Natural killer cell (primary cell): Measurements from ENCODE around the gene TCEANC2. TPM values are rescaled to one million over a fixed set of nuclear protein-coding genes. Genes with fewer than 3 reads are reported as not detected.

ENCODE experiments used
- ATAC-seq, 3 donors: fragments of 150-1000 bp in 2 of 3; fragments of 200-7000 bp in 1 of 3; cut with Tn5 transposase; 1 replicate in 1 of 3; 2 replicates in 2 of 3; pipeline ENCODE4 v1.10.0; 2021; ENCODE audit warnings: mild to moderate bottlenecking in 2 of 3, moderate library complexity in 2 of 3
- DNase-seq, 2 donors: peaks; one replicate each; pipeline versions ENCODE4 v3.0.0 to v3.0.0-alpha.2; 2013 to 2021; ENCODE audit warnings: mixed read lengths in 1 of 2
- H3K27ac ChIP-seq: one replicate; pipeline ENCODE4 v1.5.1; 2013; ENCODE audit warnings: mild to moderate bottlenecking, low read length
- H3K27me3 ChIP-seq: one replicate; pipeline ENCODE4 v1.6.1; 2013; ENCODE audit warnings: low read length; ENCODE audit not compliant: control insufficient read depth, insufficient read depth
- H3K36me3 ChIP-seq: one replicate; pipeline ENCODE4 v1.6.1; 2013; ENCODE audit warnings: low read length; ENCODE audit not compliant: control insufficient read depth, insufficient read depth
- H3K4me1 ChIP-seq: one replicate; pipeline ENCODE4 v1.6.1; 2013; ENCODE audit warnings: low read length; ENCODE audit not compliant: control insufficient read depth, insufficient read depth
- H3K4me3 ChIP-seq: one replicate; pipeline ENCODE4 v1.5.1; 2013; ENCODE audit warnings: low read length
- H3K9me3 ChIP-seq: one replicate; pipeline ENCODE4 v1.6.1; 2013; ENCODE audit warnings: low read length; ENCODE audit not compliant: control insufficient read depth, insufficient read depth
- H3K27ac Mint-ChIP-seq, 2 donors: one replicate each; pipeline ENCODE4 v1.8.0; 2022; ENCODE audit warnings: mild to moderate bottlenecking in 2 of 2, mixed read lengths in 2 of 2, moderate library complexity in 1 of 2
- H3K27me3 Mint-ChIP-seq, 2 donors: one replicate each; pipeline ENCODE4 v1.8.0; 2022; ENCODE audit warnings: low read depth in 2 of 2, mixed read lengths in 2 of 2
- H3K36me3 Mint-ChIP-seq: one replicate; pipeline ENCODE4 v1.8.0; 2022; ENCODE audit warnings: mixed read lengths
- H3K4me1 Mint-ChIP-seq, 2 donors: one replicate each; pipeline ENCODE4 v1.8.0; 2022; ENCODE audit warnings: mixed read lengths in 2 of 2
- H3K4me3 Mint-ChIP-seq: one replicate; pipeline ENCODE4 v1.8.0; 2022; ENCODE audit warnings: mild to moderate bottlenecking, moderate library complexity, mixed read lengths
- H3K9me3 Mint-ChIP-seq, 2 donors: one replicate each; pipeline ENCODE4 v1.8.0; 2022; ENCODE audit warnings: mixed read lengths in 2 of 2
- CTCF ChIP-seq: fragments of 200-600 bp; IDR thresholded peaks from one replicate; pipeline ENCODE4 v1.8.0; 2022; ENCODE audit warnings: antibody characterized with exemption
- WGBS: methylation state at CpG from one replicate; pipeline ENCODE4 v1.1.7; 2013; ENCODE audit warnings: missing lambda C conversion rate; ENCODE audit not compliant: insufficient coverage; 5-methylcytosine and 5-hydroxymethylcytosine counted together
- intact Hi-C: fragments of 100-400 bp; cut with micrococcal nuclease; formaldehyde crosslinking; loops from one replicate; pipeline ENCODE4 v1.14.2; 2022
- total RNA-seq, 4 donors: library from RNA; stranded (reverse); fragments of 120-200 nt in 1 of 4; gene quantifications; one replicate each; pipeline versions ENCODE4 v1.2.3 to v1.2.4, GENCODE V29; 2013 to 2022

Gene TCEANC2
- total RNA-seq, 3 donors from 2014 or later (not counting 1 experiment from before 2014, with no cell fraction given): 5.1 to 9.5 (median 7.3) TPM

GRCh38 chr1:54007613-54008012 lies 45.8 kb upstream of the TCEANC2 start:
- TF ChIP-seq CTCF: no peak
- Mint-ChIP-seq H3K4me3 (no peak overlapping the region), H3K36me3 (no peaks in the 10 kb centered on the region), H3K4me1 (no peaks in the 10 kb centered on the region), H3K27me3 (peaks cover 7 to 23% of the 10 kb centered on the region in 2 donors), H3K9me3 (no peaks in the 10 kb centered on the region), H3K27ac (no peak overlapping the region)
- H3K27me3 ChIP-seq: no peaks in the 10 kb centered on the region
- H3K36me3 ChIP-seq: no peaks in the 10 kb centered on the region
- no peak for DNase-seq
- H3K4me1 ChIP-seq: no peaks in the 10 kb centered on the region
- WGBS: 89% methylated on average over 4 of the region's 4 CpGs
- no peak overlapping the region for H3K27ac ChIP-seq
- no peaks in the 10 kb centered on the region for H3K9me3 ChIP-seq
- intact Hi-C loops: no loop called here
- H3K4me3 ChIP-seq: no peak overlapping the region
- ATAC-seq: no peak

GRCh38 chr1:54008876-54009275 lies 44.5 kb upstream of the TCEANC2 start:
- H3K9me3 Mint-ChIP-seq: no peaks in the 10 kb centered on the region
- no peak overlapping the region for H3K4me3 Mint-ChIP-seq
- no peak for TF ChIP-seq CTCF
- ATAC-seq (no peak), DNase-seq (no peak)
- no peaks in the 10 kb centered on the region for H3K36me3 Mint-ChIP-seq
- H3K4me1 Mint-ChIP-seq: no peaks in the 10 kb centered on the region
- no peaks in the 10 kb centered on the region for H3K4me1 ChIP-seq
- WGBS: 91% methylated on average over 13 of the region's 13 CpGs
- H3K36me3 ChIP-seq: no peaks in the 10 kb centered on the region
- no peaks in the 10 kb centered on the region for H3K27me3 ChIP-seq
- H3K27ac Mint-ChIP-seq: no peak overlapping the region
- intact Hi-C loops: no loop called here
- H3K9me3 ChIP-seq: no peaks in the 10 kb centered on the region
- no peak overlapping the region for H3K27ac ChIP-seq
- peaks cover 13 to 23% of the 10 kb centered on the region in 2 donors for H3K27me3 Mint-ChIP-seq
- no peak overlapping the region for H3K4me3 ChIP-seq

- DNase-seq (no peak), ATAC-seq (no peak)
- H3K9me3 Mint-ChIP-seq: no peaks in the 10 kb centered on the region
- intact Hi-C loops: no loop called here
- no peak overlapping the region for H3K4me3 Mint-ChIP-seq
- WGBS: 80% methylated on average over 4 of the region's 4 CpGs
- Histone ChIP-seq H3K4me1 (no peaks in the 10 kb centered on the region), H3K4me3 (no peak overlapping the region), H3K27ac (no peak overlapping the region), H3K9me3 (no peaks in the 10 kb centered on the region), H3K36me3 (no peaks in the 10 kb centered on the region), H3K27me3 (no peaks in the 10 kb centered on the region)
- no peak for TF ChIP-seq CTCF
- peaks cover 13 to 23% of the 10 kb centered on the region in 2 donors for H3K27me3 Mint-ChIP-seq
- H3K4me1 Mint-ChIP-seq: no peaks in the 10 kb centered on the region
- no peaks in the 10 kb centered on the region for H3K36me3 Mint-ChIP-seq
- no peak overlapping the region for H3K27ac Mint-ChIP-seq
Observed at GRCh38 chr1:54009406-54009805, 44.0 kb upstream of the TCEANC2 start.

- Mint-ChIP-seq H3K9me3 (no peaks in the 10 kb centered on the region), H3K27me3 (peaks cover 13 to 23% of the 10 kb centered on the region in 2 donors), H3K36me3 (no peaks in the 10 kb centered on the region), H3K4me3 (no peak overlapping the region), H3K27ac (no peak overlapping the region), H3K4me1 (no peaks in the 10 kb centered on the region)
- no peak for TF ChIP-seq CTCF
- DNase-seq (no peak), ATAC-seq (no peak)
- intact Hi-C loops: no loop called here
- Histone ChIP-seq H3K27me3 (no peaks in the 10 kb centered on the region), H3K27ac (no peak overlapping the region), H3K9me3 (no peaks in the 10 kb centered on the region), H3K4me1 (no peaks in the 10 kb centered on the region), H3K4me3 (no peak overlapping the region), H3K36me3 (no peaks in the 10 kb centered on the region)
- 86% methylated on average over 5 of the region's 5 CpGs for WGBS
Observed at GRCh38 chr1:54010415-54011117, 42.8 kb upstream of the TCEANC2 start.
